ENCODE measurements around the gene PLEKHH1.

The PLEKHH1 gene

GRCh38 chr14:67532998-67533753 lies at the start of gene PLEKHH1:
Gene PLEKHH1, plus strand, starts transcription at chr14:67533290. Its CDS starts 8,578 bp downstream, at chr14:67541868.
- DNase-seq = peak in 3 of 4 experiments; percentile 3 to 41 (median 9)

- no peak for DNase-seq
Measured at GRCh38 chr14:67483579-67484285, 49.4 kb upstream of the PLEKHH1 start.

GRCh38 chr14:67485501-67486095 lies 47.5 kb upstream of the PLEKHH1 start:
- DNase-seq = no peak

- DNase-seq = no peak
Measured at GRCh38 chr14:67486890-67487289, 46.2 kb upstream of the PLEKHH1 start.

GRCh38 chr14:67487332-67487731 lies 45.8 kb upstream of the PLEKHH1 start:
- DNase-seq = no peak

- peak; percentile 16 to 62 (median 38) for DNase-seq
Measured at GRCh38 chr14:67487937-67488893, 44.9 kb upstream of the PLEKHH1 start, which contains the start of gene TMEM229B. Gene TMEM229B, minus strand, starts transcription at chr14:67488721. Its CDS starts 14,798 bp downstream, at chr14:67473923.

GRCh38 chr14:67490196-67490595 lies 42.9 kb upstream of the PLEKHH1 start:
- DNase-seq = no peak

GRCh38 chr14:67491285-67491684 lies 41.8 kb upstream of the PLEKHH1 start:
- DNase-seq = no peak

GRCh38 chr14:67491741-67492507 lies 41.2 kb upstream of the PLEKHH1 start:
- DNase-seq = no peak

- DNase-seq = no peak
Measured at GRCh38 chr14:67492538-67492937, 40.6 kb upstream of the PLEKHH1 start.

GRCh38 chr14:67493092-67493717 lies 39.9 kb upstream of the PLEKHH1 start:
- no peak for DNase-seq

GRCh38 chr14:67495827-67496226 lies 37.3 kb upstream of the PLEKHH1 start:
- no peak for DNase-seq

GRCh38 chr14:67497216-67497615 lies 35.9 kb upstream of the PLEKHH1 start:
- no peak for DNase-seq

- DNase-seq = no peak
Measured at GRCh38 chr14:67497716-67498115, 35.4 kb upstream of the PLEKHH1 start.

- DNase-seq = no peak
Measured at GRCh38 chr14:67500981-67501380, 32.1 kb upstream of the PLEKHH1 start.

- no peak for DNase-seq
Measured at GRCh38 chr14:67501670-67502069, 31.4 kb upstream of the PLEKHH1 start.

- no peak for DNase-seq
Measured at GRCh38 chr14:67502867-67503266, 30.2 kb upstream of the PLEKHH1 start.

- no peak for DNase-seq
Measured at GRCh38 chr14:67503331-67503730, 29.8 kb upstream of the PLEKHH1 start.

GRCh38 chr14:67505254-67505653 lies 27.8 kb upstream of the PLEKHH1 start:
- no peak for DNase-seq

- DNase-seq = no peak
Measured at GRCh38 chr14:67508956-67509355, 24.1 kb upstream of the PLEKHH1 start.

- no peak for DNase-seq
Measured at GRCh38 chr14:67510121-67510520, 23.0 kb upstream of the PLEKHH1 start.
